HEK293 (cell line): Measurements from ENCODE around the gene CIDEA.

Source experiments
- ZNF311 ChIP-seq: fragments of 450-650 bp; formaldehyde crosslinking; IDR thresholded peaks from 2 replicates; pipeline ENCODE4 v1.5.1; 2017; ENCODE audit warnings: missing biosample characterization, missing genetic modification characterization, borderline replicate concordance
- TF ChIP-seq, protein P1 (sequence below): fragments of 450-650 bp; formaldehyde crosslinking; IDR thresholded peaks from 2 replicates; pipeline ENCODE4 v1.5.1; 2016; ENCODE audit warnings: missing biosample characterization, missing genetic modification characterization

DNA sequence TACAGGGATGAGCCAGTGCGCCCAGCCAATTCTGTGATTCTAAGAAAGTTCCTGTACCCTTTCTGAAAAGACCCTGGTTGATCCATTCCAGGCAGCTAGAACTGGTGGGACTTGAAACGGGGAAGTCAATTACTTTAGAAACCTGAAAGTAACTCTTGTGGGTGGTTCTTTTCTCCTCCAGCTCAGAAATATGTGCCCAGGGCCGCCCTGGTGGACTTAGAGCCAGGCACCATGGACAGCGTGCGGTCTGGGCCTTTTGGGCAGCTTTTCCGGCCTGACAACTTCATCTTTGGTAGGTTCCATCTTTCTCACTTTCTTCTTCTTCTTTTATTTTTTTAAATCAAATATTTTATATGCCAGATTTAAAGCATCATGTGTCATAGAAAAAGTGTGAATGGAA lies 56.6 kb downstream of the CIDEA start:
- TF ChIP-seq ZNF311 (tag by site-specific recombination), result no peak
- TF ChIP-seq, protein P1, sequence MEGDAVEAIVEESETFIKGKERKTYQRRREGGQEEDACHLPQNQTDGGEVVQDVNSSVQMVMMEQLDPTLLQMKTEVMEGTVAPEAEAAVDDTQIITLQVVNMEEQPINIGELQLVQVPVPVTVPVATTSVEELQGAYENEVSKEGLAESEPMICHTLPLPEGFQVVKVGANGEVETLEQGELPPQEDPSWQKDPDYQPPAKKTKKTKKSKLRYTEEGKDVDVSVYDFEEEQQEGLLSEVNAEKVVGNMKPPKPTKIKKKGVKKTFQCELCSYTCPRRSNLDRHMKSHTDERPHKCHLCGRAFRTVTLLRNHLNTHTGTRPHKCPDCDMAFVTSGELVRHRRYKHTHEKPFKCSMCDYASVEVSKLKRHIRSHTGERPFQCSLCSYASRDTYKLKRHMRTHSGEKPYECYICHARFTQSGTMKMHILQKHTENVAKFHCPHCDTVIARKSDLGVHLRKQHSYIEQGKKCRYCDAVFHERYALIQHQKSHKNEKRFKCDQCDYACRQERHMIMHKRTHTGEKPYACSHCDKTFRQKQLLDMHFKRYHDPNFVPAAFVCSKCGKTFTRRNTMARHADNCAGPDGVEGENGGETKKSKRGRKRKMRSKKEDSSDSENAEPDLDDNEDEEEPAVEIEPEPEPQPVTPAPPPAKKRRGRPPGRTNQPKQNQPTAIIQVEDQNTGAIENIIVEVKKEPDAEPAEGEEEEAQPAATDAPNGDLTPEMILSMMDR (tag by site-specific recombination), result no peak
